Body of pancreas (tissue), 4 donors: ENCODE data around the gene ADD1.

Source experiments
- POLR2A ChIP-seq, 3 donors: fragments of 450-650 bp; IDR thresholded peaks; one replicate each; pipeline ENCODE4 v1.6.1; 2016; ENCODE audit warnings: antibody characterized with exemption in 3 of 3, mild to moderate bottlenecking in 2 of 3
- TF ChIP-seq, protein P1 (sequence below), 7 experiments: fragments of 450-650 bp in 4 of 7; fragments of 200-600 bp in 3 of 7; sonication (generic) in 3 of 7; IDR thresholded peaks; one replicate each; pipeline ENCODE4 v1.5.1; 2016 to 2019; ENCODE audit warnings: antibody characterized with exemption in 7 of 7

DNA sequence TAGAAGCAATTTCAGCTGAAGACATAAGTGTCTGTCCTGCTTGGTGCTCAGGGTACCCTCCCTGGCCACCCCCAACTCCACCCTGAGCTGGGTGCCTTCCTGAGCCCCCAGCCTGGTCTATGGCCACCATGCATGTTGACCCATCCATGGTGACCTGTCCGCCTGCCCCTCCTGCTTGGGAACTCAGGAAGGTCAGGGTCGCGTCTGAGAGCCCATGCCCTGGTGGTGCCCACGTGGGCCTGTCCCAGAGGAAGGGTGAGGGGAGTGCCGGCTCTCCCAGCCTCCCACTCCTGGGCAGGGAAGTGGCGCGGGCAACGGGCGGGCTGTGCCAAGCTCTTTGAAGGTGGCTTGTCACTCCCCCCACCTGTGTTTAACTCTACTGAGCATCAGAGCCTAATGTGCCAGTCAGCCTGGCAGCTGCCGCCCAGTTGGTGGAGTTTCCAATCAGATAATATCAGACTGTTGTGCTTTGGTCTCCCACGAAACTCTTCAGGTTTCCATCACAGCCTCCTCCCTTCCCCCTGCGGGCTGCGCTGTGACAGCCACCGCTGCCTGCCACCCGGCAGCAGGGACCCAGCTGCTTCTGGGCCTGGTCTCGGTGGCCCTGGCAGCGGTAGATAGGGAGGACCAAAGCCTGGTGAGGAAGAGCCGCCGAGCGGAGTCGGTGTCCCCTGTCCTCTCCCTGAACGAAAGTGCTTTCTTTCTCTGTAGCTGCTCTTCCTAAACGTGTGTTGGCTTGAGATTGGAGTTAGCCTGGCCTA, 45.9 kb upstream of the ADD1 start:
- TF ChIP-seq, protein P1, sequence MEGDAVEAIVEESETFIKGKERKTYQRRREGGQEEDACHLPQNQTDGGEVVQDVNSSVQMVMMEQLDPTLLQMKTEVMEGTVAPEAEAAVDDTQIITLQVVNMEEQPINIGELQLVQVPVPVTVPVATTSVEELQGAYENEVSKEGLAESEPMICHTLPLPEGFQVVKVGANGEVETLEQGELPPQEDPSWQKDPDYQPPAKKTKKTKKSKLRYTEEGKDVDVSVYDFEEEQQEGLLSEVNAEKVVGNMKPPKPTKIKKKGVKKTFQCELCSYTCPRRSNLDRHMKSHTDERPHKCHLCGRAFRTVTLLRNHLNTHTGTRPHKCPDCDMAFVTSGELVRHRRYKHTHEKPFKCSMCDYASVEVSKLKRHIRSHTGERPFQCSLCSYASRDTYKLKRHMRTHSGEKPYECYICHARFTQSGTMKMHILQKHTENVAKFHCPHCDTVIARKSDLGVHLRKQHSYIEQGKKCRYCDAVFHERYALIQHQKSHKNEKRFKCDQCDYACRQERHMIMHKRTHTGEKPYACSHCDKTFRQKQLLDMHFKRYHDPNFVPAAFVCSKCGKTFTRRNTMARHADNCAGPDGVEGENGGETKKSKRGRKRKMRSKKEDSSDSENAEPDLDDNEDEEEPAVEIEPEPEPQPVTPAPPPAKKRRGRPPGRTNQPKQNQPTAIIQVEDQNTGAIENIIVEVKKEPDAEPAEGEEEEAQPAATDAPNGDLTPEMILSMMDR (IDR thresholded peaks at IDR 0.05), result no peak
- TF ChIP-seq POLR2A (IDR thresholded peaks at IDR 0.05), result no peak
